Stomach smooth muscle (tissue), 2 donors: ENCODE results near the gene MIDN.
A peak's percentile ranks its signal among the peaks of the same experiment; 100 is the strongest.

Source experiments
- H3K27ac ChIP-seq: one replicate; pipeline ENCODE4 v1.7.0; 2013; ENCODE audit warnings: mild to moderate bottlenecking, low read length, inconsistent platforms
- H3K27me3 ChIP-seq, 2 donors: one replicate each; pipeline ENCODE4 v1.7.0; 2013; ENCODE audit warnings: low read length in 2 of 2; ENCODE audit not compliant: insufficient read depth in 2 of 2, control insufficient read depth in 1 of 2
- H3K36me3 ChIP-seq, 2 donors: one replicate each; pipeline ENCODE4 v1.7.0; 2013; ENCODE audit warnings: low read length in 2 of 2; ENCODE audit not compliant: control insufficient read depth in 2 of 2, insufficient read depth in 2 of 2
- H3K4me1 ChIP-seq: one replicate; pipeline ENCODE4 v1.7.0; 2013; ENCODE audit warnings: low read length; ENCODE audit not compliant: control insufficient read depth, insufficient read depth
- H3K4me3 ChIP-seq, 2 donors: one replicate each; pipeline ENCODE4 v1.7.0; 2013; ENCODE audit warnings: low read length in 2 of 2
- H3K9ac ChIP-seq, 2 donors: one replicate each; pipeline ENCODE4 v1.7.0; 2013; ENCODE audit warnings: low read length in 2 of 2, mild to moderate bottlenecking in 1 of 2
- H3K9me3 ChIP-seq, 2 donors: one replicate each; pipeline ENCODE4 v1.7.0; 2013; ENCODE audit warnings: low read length in 2 of 2; ENCODE audit not compliant: control insufficient read depth in 2 of 2
- donor health status: healthy.
- donor health status: Pancreatic carcinoma.

The MIDN gene

GRCh38 chr19:1275260-1275975 lies 27.0 kb downstream of the MIDN start, which contains the start of gene FAM174C:
Gene FAM174C, plus strand, starts transcription at chr19:1275530. Its CDS starts 20 bp downstream, at chr19:1275550.
- H3K36me3 ChIP-seq: peaks cover 38 to 41% of the 10 kb centered on the region in 2 donors
- peak within 1 kb of the TSS; percentile 87 for H3K27ac ChIP-seq
- H3K4me1 ChIP-seq: peaks cover 62% of the 10 kb centered on the region
- no peaks in the 10 kb centered on the region for H3K9me3 ChIP-seq
- peak within 1 kb of the TSS; percentile 73 to 86 for H3K9ac ChIP-seq
- H3K27me3 ChIP-seq: no peaks in the 10 kb centered on the region
- peak within 1 kb of the TSS; percentile 77 to 85 for H3K4me3 ChIP-seq

DNA sequence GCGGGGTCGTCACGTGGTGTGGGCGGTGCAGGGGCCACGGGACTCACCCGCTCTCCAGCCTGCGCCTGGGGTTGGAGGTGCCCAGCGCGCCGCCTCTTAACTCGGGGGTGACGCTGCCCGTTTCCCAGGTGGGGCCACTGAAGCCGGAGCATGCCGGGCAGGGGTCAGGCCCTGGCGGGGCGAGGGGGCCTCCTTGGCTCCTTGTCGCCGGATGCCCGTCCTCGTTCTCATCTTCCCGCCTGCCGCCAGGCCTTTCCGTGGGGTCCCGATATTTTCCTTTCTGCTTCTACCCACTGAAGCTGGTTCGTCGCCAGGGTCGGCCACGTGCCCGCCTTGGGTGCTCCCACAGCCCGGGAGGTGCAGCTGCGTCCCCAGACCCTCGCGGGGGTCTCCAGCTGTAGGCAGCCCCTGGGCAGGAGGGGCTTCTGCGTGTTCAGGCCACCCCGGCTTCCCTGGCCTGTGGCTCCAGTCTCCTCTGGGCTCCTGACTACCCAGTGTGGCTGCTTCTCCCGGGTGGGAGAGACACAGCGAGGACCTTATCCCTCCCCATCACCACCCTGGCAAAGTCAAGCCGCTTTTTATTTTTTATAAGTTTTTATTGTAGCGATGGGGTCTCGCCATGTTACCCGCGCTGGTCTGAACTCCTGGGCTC lies 27.7 kb downstream of the MIDN start:
- no peaks in the 10 kb centered on the region for H3K9me3 ChIP-seq
- H3K9ac ChIP-seq: peak overlapping the region; percentile 73 to 86
- H3K4me1 ChIP-seq: peaks cover 55% of the 10 kb centered on the region
- H3K27me3 ChIP-seq: no peaks in the 10 kb centered on the region
- H3K4me3 ChIP-seq: peak overlapping the region; percentile 77 to 85
- H3K27ac ChIP-seq: peak overlapping the region; percentile 87
- peaks cover 34 to 38% of the 10 kb centered on the region in 2 donors for H3K36me3 ChIP-seq

- Histone ChIP-seq H3K4me1 (peaks cover 50% of the 10 kb centered on the region), H3K27ac (peak overlapping the region; percentile 87), H3K9me3 (no peaks in the 10 kb centered on the region), H3K36me3 (peaks cover 33 to 35% of the 10 kb centered on the region in 2 donors), H3K27me3 (no peaks in the 10 kb centered on the region), H3K9ac (no peak overlapping the region), H3K4me3 (peak overlapping the region; percentile 77 to 85)
Measured at GRCh38 chr19:1276628-1277022, 28.2 kb downstream of the MIDN start.

GRCh38 chr19:1277061-1277460 lies 28.7 kb downstream of the MIDN start:
- Histone ChIP-seq H3K27me3 (no peaks in the 10 kb centered on the region), H3K4me1 (peaks cover 45% of the 10 kb centered on the region), H3K9ac (no peak overlapping the region), H3K36me3 (peaks cover 29 to 30% of the 10 kb centered on the region in 2 donors), H3K9me3 (no peaks in the 10 kb centered on the region), H3K4me3 (no peak overlapping the region), H3K27ac (peak overlapping the region; percentile 87)

- Histone ChIP-seq H3K36me3 (peaks cover 20 to 21% of the 10 kb centered on the region in 2 donors), H3K4me3 (no peak overlapping the region), H3K27me3 (peaks cover under 1 to 5% of the 10 kb centered on the region in 2 donors), H3K9me3 (no peaks in the 10 kb centered on the region), H3K27ac (no peak overlapping the region), H3K4me1 (peaks cover 35% of the 10 kb centered on the region), H3K9ac (no peak overlapping the region)
Measured at GRCh38 chr19:1278074-1278473, 29.7 kb downstream of the MIDN start.

GRCh38 chr19:1278713-1279660 lies 30.6 kb downstream of the MIDN start:
- H3K27ac ChIP-seq: no peak overlapping the region
- H3K4me3 ChIP-seq: no peak overlapping the region
- H3K9ac ChIP-seq: no peak overlapping the region
- H3K9me3 ChIP-seq: no peaks in the 10 kb centered on the region
- peaks cover 12 to 13% of the 10 kb centered on the region in 2 donors for H3K36me3 ChIP-seq
- peaks cover 6 to 14% of the 10 kb centered on the region in 2 donors for H3K27me3 ChIP-seq
- peaks cover 26% of the 10 kb centered on the region for H3K4me1 ChIP-seq

DNA sequence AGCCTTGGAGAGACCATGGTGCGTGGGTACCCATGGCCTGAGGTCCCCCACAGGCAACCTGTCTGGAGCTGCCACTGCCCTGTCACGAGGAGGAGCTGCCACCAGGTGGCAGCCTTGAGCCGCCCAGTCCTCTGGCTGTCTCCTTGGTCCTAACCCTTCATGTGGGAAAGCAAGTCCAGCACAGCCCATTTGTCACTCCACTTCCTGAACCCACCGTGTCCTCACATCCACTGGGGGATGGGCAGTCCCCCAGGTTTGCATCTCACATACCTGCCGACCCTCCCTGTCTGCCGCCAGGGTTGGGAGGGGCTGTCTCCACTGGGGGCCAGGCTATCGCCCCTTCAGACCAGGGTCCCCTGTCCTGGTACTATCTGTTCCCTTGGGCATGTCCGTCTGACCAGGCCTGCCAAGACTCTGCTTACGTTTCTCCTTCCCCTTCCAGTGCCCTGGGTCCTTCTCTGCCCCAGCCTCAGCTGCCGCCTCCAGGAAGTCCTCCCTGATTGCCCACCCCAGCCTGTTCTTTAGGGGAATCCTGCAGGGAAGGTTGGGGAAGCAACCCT lies 31.5 kb downstream of the MIDN start:
- peaks cover 3 to 7% of the 10 kb centered on the region in 2 donors for H3K36me3 ChIP-seq
- H3K27me3 ChIP-seq: peaks cover 14 to 22% of the 10 kb centered on the region in 2 donors
- no peak overlapping the region for H3K27ac ChIP-seq
- H3K4me1 ChIP-seq: peaks cover 17% of the 10 kb centered on the region
- H3K9me3 ChIP-seq: no peaks in the 10 kb centered on the region
- no peak overlapping the region for H3K9ac ChIP-seq
- no peak overlapping the region for H3K4me3 ChIP-seq

DNA sequence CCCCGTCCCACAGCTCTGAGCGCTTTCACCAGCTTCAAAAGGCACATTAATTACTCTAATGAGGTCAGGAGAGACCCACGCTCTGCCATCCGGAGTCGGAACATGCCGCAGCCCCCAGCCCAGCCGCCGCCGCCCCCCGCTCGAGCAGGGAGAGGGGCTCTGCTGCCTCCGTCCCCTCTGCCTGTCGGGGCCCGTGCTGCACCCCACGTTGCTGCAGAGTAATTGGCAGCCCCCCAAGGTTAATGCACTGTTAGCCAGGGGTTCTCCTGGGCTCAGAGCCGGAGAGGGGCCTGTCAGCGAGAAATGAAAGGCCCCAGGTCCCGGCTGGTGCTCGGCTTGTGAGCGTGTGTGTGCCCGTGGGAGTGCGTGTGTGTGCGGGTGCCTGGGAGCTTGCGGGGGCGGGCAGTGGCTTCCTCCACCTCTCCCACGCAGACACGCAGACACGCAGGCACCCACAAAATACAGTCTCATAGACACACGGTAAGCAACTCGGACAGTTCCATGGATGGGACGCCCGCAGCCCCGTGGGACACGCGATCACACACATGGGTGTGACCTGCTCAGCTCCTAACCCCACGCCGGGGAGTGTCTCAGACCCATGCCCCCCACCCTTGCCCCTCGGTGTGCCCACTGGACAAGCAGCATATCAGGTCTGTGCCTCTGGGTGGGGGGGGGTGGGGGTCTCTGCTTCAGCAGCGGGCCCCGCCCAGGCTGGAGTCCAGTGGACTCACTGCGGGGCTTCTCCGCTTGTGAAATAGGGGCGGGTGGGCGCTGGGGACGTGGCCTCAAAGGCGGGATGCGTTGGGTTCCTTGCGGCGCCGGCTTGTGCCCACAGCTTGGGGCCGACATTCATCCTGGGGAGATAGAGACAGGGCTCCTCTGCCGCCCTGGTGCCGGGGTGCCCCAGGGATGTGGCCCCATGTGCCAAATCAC lies 32.5 kb downstream of the MIDN start:
- peaks cover 3 to 7% of the 10 kb centered on the region in 2 donors for H3K36me3 ChIP-seq
- peaks cover 18 to 28% of the 10 kb centered on the region in 2 donors for H3K27me3 ChIP-seq
- H3K4me1 ChIP-seq: peaks cover 14% of the 10 kb centered on the region
- no peak overlapping the region for H3K27ac ChIP-seq
- no peak overlapping the region for H3K4me3 ChIP-seq
- no peaks in the 10 kb centered on the region for H3K9me3 ChIP-seq
- H3K9ac ChIP-seq: no peak overlapping the region

- Histone ChIP-seq H3K9ac (no peak overlapping the region), H3K4me1 (peaks cover 5% of the 10 kb centered on the region), H3K27me3 (peaks cover 21 to 33% of the 10 kb centered on the region in 2 donors), H3K27ac (no peak overlapping the region), H3K4me3 (no peak overlapping the region), H3K9me3 (no peaks in the 10 kb centered on the region), H3K36me3 (peaks cover 3 to 7% of the 10 kb centered on the region in 2 donors)
Measured at GRCh38 chr19:1281569-1282287, 33.3 kb downstream of the MIDN start.
